Panc1 (cell line): ENCODE measurements around the gene TARS2. TPM values are rescaled to one million over a fixed set of nuclear protein-coding genes. Genes with fewer than 3 reads are reported as not detected.

Experiments
- microRNA-seq: library from miRNA; unstranded; fragments of <30 nt; microRNA quantifications from one replicate; pipeline ENCODE4 v1.1.0, GENCODE V29; 2020; ENCODE audit not compliant: unreplicated experiment
- total RNA-seq: library from RNA; stranded (reverse); gene quantifications from one replicate; pipeline ENCODE4 v1.2.1, GENCODE V29; 2021; ENCODE audit not compliant: unreplicated experiment

The TARS2 gene
- total RNA-seq, 1 experiment from 2014 or later = 28.2 TPM

Small RNA genes within 50 kb of the gene (microRNA-seq; reads per million reads assigned to microRNA genes)
- gene MIR4257 = not detected
- gene MIR6878 = not detected

Other genes with a start within 250 kb of the TARS2 start
- gene CA14, start 229.6 kb upstream of the TARS2 start, total RNA-seq = not detected
- 146 TPM for gene APH1A, start 218.4 kb upstream of the TARS2 start, total RNA-seq
- 0.39 TPM for gene C1orf54, start 214.6 kb upstream of the TARS2 start, total RNA-seq
- gene CIART, start 204.9 kb upstream of the TARS2 start, total RNA-seq = 3.4 TPM
- gene MRPS21, start 193.6 kb upstream of the TARS2 start, total RNA-seq = 68.2 TPM
- gene PRPF3, start 165.9 kb upstream of the TARS2 start, total RNA-seq = 122 TPM
- 28.3 TPM for gene RPRD2, start 123.3 kb upstream of the TARS2 start, total RNA-seq
- gene ECM1, start 20.7 kb downstream of the TARS2 start, total RNA-seq = 2.2 TPM
- 1.0 TPM for gene FALEC, start 28.3 kb downstream of the TARS2 start, total RNA-seq
- 9.5 TPM for gene ADAMTSL4, start 62.0 kb downstream of the TARS2 start, total RNA-seq
- gene MCL1, start 92.2 kb downstream of the TARS2 start, total RNA-seq = 126 TPM
- gene ENSA, start 142.2 kb downstream of the TARS2 start, total RNA-seq = 207 TPM
- gene GOLPH3L, start 209.7 kb downstream of the TARS2 start, total RNA-seq = 19.6 TPM
- not detected for gene HORMAD1, start 233.5 kb downstream of the TARS2 start, total RNA-seq